ENCODE measurements around the gene NPAS3. TPM values are rescaled to one million over a fixed set of nuclear protein-coding genes. Genes with fewer than 3 reads are reported as not detected.

Gene NPAS3
- total RNA-seq, 1 experiment from 2014 or later: 0.36 TPM

DNA sequence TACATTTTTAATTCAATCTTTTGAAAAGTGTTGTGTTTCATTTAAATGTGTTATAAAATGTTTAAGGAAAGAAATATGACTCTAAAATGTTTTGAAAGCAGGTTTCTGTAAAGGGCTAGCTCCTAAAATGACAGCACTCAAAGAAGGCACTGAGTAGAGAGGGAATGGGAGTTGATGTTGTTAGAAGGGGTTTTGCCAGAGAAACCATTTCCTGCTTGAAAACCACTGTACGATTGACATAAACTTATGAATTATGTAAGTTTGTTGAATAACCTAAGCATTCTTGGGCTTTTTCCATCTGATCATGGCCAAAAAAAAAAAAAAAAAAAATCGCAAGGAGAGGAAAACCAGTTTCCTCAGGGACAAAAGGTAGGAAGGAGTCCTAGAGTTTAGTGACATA lies 778.2 kb downstream of the NPAS3 start:
- POLR2A ChIA-PET (ENCODE audit: unreplicated experiment): no interaction called here

GRCh38 chr14:33717866-33718265 lies 779.2 kb downstream of the NPAS3 start:
- ATAC-seq (no peak), DNase-seq (no peak)
- Histone ChIP-seq H3K4me2 (ENCODE audit: low read length) (no peak overlapping the region), H3K4me1 (ENCODE audit: insufficient read depth, low read length) (peaks cover 9% of the 10 kb centered on the region), H3K9ac (ENCODE audit: low read length) (no peak overlapping the region), H4K20me1 (ENCODE audit: low read length) (no peaks in the 10 kb centered on the region), H3K79me2 (ENCODE audit: low read length) (no peaks in the 10 kb centered on the region), H2AFZ (ENCODE audit: low read length) (no peak overlapping the region), H3K27ac (ENCODE audit: low read length) (no peak overlapping the region), H3K9me3 (ENCODE audit: low read length) (no peaks in the 10 kb centered on the region), H3K27me3 (ENCODE audit: low read length) (no peaks in the 10 kb centered on the region), H3F3A (ENCODE audit: low read length, unreplicated experiment) (no peaks in the 10 kb centered on the region), H3K9me2 (replicated peaks; ENCODE audit: low read length) (no peaks in the 10 kb centered on the region), H3K36me3 (ENCODE audit: low read depth, low read length) (no peaks in the 10 kb centered on the region), H3K4me3 (ENCODE audit: low read length) (no peak overlapping the region)
- intact Hi-C loops (cut with micrococcal nuclease): loop anchor here (5.0 kb wide), 1 partner anchor 36 kb away; no protein-coding TSS in a partner anchor
- CTCF ChIA-PET: no interaction called here
- POLR2A ChIA-PET (ENCODE audit: unreplicated experiment): no interaction called here
- no TSS peak for BruUV-seq (replicated peaks)
- TF ChIP-seq EZH2 (IDR thresholded peaks at IDR 0.05; ENCODE audit: low read length, unreplicated experiment) (no peak), EZH2phosphoT487 (IDR thresholded peaks at IDR 0.05; ENCODE audit: borderline replicate concordance, low read length) (no peak), CTCF (conservative IDR thresholded peaks at IDR 0.05; ENCODE audit: low read depth, low read length) (no peak)

More for the DNA sequence above, 778.2 kb downstream of the NPAS3 start:
- no peaks in the 10 kb centered on the region for H4K20me1 ChIP-seq (ENCODE audit: low read length)
- no peaks in the 10 kb centered on the region for H3K36me3 ChIP-seq (ENCODE audit: low read depth, low read length)
- no peaks in the 10 kb centered on the region for H3K27me3 ChIP-seq (ENCODE audit: low read length)
- no peaks in the 10 kb centered on the region for H3K9me2 ChIP-seq (replicated peaks; ENCODE audit: low read length)
- ATAC-seq (no peak), DNase-seq (no peak)
- no peak overlapping the region for H3K27ac ChIP-seq (ENCODE audit: low read length)
- intact Hi-C loops (cut with micrococcal nuclease): loop anchor here (5.0 kb wide), 1 partner anchor 35 kb away; no protein-coding TSS in a partner anchor
- CTCF ChIA-PET: no interaction called here
- H3K9me3 ChIP-seq (ENCODE audit: low read length): no peaks in the 10 kb centered on the region
- no peak overlapping the region for H3K4me2 ChIP-seq (ENCODE audit: low read length)
- H3K9ac ChIP-seq (ENCODE audit: low read length): no peak overlapping the region
- no peaks in the 10 kb centered on the region for H3F3A ChIP-seq (ENCODE audit: low read length, unreplicated experiment)
- no TSS peak for BruUV-seq (replicated peaks)
- no peak for TF ChIP-seq CTCF (conservative IDR thresholded peaks at IDR 0.05; ENCODE audit: low read depth, low read length)
- TF ChIP-seq EZH2phosphoT487 (IDR thresholded peaks at IDR 0.05; ENCODE audit: borderline replicate concordance, low read length): no peak
- no peak for TF ChIP-seq EZH2 (IDR thresholded peaks at IDR 0.05; ENCODE audit: low read length, unreplicated experiment)
- H3K79me2 ChIP-seq (ENCODE audit: low read length): no peaks in the 10 kb centered on the region
- H3K4me3 ChIP-seq (ENCODE audit: low read length): no peak overlapping the region
- peaks cover 9% of the 10 kb centered on the region for H3K4me1 ChIP-seq (ENCODE audit: insufficient read depth, low read length)
- no peak overlapping the region for H2AFZ ChIP-seq (ENCODE audit: low read length)

DNA sequence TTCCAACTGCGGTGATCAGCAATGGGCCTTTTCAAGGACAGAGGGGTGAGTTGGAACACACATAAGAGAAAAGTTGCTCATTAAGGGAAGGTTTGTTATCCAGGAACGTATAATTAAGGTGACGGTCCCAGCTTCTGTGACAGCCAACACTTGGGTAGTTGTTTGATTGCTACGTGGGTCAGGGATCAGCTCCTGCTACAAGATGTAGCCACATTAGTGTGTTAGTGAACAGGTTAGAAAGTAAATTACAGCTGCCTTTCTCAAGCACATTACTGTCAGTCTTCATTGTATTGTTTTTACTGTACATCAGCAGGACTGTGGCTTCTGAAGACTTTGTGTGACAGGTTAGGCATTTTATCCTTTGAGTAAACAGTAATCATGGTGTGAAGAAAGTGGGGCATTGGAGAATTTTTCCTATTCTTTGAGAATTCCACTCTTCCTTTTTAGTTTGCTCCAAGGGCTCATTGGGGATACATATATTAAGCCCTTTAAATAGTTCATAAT lies 781.7 kb downstream of the NPAS3 start:
- peaks cover 1% of the 10 kb centered on the region for H3K4me1 ChIP-seq (ENCODE audit: insufficient read depth, low read length)
- no peaks in the 10 kb centered on the region for H3K9me3 ChIP-seq (ENCODE audit: low read length)
- no peak for ATAC-seq
- DNase-seq: no peak
- H3K27me3 ChIP-seq (ENCODE audit: low read length): no peaks in the 10 kb centered on the region
- ChIA-PET POLR2A (ENCODE audit: unreplicated experiment) (no interaction called here), CTCF (no interaction called here)
- no peak overlapping the region for H3K27ac ChIP-seq (ENCODE audit: low read length)
- H3K4me2 ChIP-seq (ENCODE audit: low read length): no peak overlapping the region
- H3K9ac ChIP-seq (ENCODE audit: low read length): no peak overlapping the region
- H3K79me2 ChIP-seq (ENCODE audit: low read length): no peaks in the 10 kb centered on the region
- no peaks in the 10 kb centered on the region for H3K36me3 ChIP-seq (ENCODE audit: low read depth, low read length)
- intact Hi-C loops (cut with micrococcal nuclease): no loop called here
- no peaks in the 10 kb centered on the region for H3K9me2 ChIP-seq (replicated peaks; ENCODE audit: low read length)
- TF ChIP-seq CTCF (conservative IDR thresholded peaks at IDR 0.05; ENCODE audit: low read depth, low read length): no peak
- TF ChIP-seq EZH2phosphoT487 (IDR thresholded peaks at IDR 0.05; ENCODE audit: borderline replicate concordance, low read length): no peak
- TF ChIP-seq EZH2 (IDR thresholded peaks at IDR 0.05; ENCODE audit: low read length, unreplicated experiment): no peak
- no peak overlapping the region for H3K4me3 ChIP-seq (ENCODE audit: low read length)
- no peaks in the 10 kb centered on the region for H4K20me1 ChIP-seq (ENCODE audit: low read length)
- H2AFZ ChIP-seq (ENCODE audit: low read length): no peak overlapping the region
- no peaks in the 10 kb centered on the region for H3F3A ChIP-seq (ENCODE audit: low read length, unreplicated experiment)
- no TSS peak for BruUV-seq (replicated peaks)

All from PC-3 (cell line).